Embryonic facial prominence (tissue), 1 donor: Measurements from ENCODE around the gene HOMER1.
A peak's percentile ranks its signal among the peaks of the same experiment; 100 is the strongest.
"Not testable (repeated sequence)": the region's sequence is repeated elsewhere in the genome, so short reads cannot be mapped to it uniquely, and the experiment has no call there.

Experiments
- DNase-seq: peaks from one replicate; pipeline ENCODE4 v3.0.0-alpha.2; 2016; ENCODE audit errors: extremely low spot score

The HOMER1 gene

GRCh38 chr5:79517601-79518000 lies 3.7 kb upstream of the HOMER1 start:
- no peak for DNase-seq

GRCh38 chr5:79516986-79517385 lies 3.1 kb upstream of the HOMER1 start:
- no peak for DNase-seq

DNA sequence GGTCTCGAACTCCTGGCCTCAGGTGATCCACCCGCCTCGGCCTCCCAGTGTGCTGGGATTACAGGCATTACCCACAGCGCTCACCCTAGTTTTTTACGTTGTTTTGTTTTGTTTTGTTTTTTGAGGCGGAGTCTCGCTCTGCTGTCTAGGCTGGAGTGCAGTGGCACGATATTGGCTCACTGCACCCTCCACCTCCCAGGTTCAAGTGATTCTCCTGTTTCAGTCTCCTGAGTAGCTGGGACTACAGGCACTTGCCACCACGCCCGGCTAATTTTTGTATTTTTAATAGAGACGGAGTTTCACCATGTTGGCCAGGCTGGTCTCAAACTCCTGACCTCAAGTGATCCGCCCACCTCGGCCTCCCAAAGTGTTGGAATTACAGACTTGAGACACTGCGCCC lies 2.4 kb upstream of the HOMER1 start:
- DNase-seq: not testable (repeated sequence)

DNA sequence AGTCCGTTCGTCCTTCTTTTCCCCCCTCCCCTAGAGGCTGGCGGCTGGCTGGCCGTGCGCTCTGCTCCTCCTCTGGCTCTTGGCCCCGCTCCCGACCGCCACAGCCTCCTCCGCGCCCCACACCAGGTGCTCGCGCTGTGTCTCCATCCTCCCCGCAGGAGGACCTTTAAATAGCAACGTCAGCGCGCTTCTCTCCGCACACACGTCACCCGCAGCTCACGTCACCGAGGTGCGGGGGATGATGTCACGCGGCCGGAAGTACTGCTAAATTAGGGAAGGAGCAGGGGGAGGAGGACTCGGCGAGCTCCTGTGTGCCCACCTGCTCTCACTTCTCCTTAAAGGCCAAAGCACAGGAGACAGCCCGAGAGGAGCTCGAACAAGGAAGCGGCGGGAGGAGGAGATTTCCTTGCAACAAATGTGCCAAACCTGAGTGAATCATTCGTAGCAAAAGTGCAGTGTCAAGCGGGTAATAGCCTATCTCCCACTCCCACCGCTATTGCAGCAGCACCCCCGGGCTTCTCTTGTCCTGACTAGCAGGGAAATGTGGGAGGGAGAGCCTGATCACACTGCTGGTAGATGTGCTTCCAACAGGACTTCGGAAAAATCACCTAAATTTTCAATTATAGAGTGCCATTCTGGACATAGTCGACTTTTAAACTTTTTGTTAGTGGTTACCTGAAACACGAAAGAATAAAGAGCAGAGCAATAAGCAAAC lies 614 bp upstream of the HOMER1 start:
- DNase-seq: peak; percentile 94

- DNase-seq: no peak
These were observed 628 bp downstream of the HOMER1 start for GRCh38 chr5:79513308-79513703.

DNA sequence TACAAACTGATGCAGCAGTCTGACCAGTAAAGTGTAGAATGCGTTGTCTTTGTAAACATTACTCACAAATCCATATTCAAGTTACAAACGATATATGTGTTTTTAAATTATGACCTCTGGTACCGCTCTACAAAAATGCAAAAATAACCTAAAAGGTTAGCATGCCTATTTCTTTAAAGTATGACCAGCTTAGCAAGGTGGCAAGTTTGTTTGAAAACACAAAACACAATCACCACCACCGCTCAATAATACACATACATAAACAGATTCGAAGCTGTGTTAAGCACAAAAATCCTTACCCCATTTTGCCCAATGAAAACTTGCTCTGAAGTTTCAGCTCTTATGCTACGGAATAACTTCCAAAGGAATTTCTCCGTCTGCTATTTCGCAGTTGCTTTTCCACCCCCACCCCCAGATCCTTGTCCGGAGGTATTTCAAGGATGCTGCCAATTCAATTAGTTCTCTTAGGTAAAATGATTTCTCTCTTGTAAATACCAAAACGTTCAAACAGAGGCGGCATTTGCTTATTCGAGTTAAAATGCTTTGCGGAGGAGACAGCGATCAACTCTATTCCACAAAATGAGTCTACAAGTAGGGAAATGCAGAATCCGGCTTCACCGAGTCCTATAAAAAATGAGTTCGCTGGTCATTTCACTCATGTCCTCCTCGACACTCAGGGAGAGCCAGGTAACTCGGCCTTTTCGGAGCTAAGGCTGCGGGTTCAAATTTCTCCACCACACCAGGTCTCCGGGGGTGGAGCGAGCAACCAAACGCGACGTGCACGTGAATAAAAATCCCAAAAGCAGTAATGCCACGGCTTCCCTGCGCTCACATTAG lies 1.2 kb downstream of the HOMER1 start:
- no peak for DNase-seq

DNA sequence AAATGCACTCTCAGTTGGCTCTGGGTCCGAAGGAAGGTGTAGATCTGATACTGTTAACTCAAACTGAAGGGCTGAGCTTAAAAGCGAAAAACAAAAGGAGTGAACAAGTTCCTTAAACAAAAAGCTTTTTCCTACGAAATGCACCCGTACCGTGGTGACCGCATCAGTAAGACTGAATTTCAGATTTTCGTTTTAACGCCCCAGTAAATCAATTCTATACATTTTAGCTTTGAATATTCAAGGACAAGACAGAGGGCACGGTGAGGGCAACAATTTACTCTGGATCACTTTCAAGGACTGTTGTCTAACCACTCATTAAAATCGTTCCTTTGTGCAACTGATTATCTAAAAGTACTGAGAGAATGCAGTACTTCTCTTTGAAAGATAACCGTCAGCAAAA lies 1.9 kb downstream of the HOMER1 start:
- DNase-seq: no peak

GRCh38 chr5:79510638-79511037 lies 3.3 kb downstream of the HOMER1 start:
- no peak for DNase-seq

DNA sequence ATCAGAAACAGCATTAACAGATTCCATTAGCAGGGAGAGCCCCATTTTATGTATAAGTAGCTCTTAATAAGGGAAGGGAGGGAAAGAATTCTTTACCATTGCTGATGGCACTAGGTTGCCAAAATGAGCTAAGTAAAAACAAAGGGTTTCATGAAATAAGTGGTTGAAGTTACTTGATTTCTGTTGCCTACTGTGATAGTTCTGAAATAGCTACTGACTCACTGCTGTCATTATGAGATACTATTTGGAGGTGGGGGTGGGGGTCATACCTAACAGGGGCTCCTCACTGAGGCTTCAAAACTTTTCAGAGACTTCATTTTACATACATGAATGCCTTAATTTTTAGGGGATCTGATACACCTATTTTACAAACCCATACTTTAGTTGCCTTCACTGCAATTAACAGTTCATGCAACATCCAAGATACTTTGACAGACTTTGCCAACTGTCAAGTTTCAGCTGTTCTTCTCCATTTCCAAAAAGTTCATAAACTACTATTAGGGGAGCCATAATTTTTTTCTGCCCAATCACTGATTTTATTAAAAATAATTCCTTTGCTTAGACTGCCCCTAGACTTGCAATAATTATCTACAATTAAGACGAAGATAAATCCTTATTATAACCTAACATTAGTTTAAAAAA lies 4.6 kb downstream of the HOMER1 start:
- DNase-seq: no peak

- no peak for DNase-seq
These were observed 5.1 kb downstream of the HOMER1 start for GRCh38 chr5:79508794-79509193.

GRCh38 chr5:79508354-79508753 lies 5.6 kb downstream of the HOMER1 start:
- no peak for DNase-seq

GRCh38 chr5:79507251-79508205 lies 6.4 kb downstream of the HOMER1 start:
- no peak for DNase-seq

- no peak for DNase-seq
These were observed 8.8 kb downstream of the HOMER1 start for GRCh38 chr5:79505138-79505537.

DNA sequence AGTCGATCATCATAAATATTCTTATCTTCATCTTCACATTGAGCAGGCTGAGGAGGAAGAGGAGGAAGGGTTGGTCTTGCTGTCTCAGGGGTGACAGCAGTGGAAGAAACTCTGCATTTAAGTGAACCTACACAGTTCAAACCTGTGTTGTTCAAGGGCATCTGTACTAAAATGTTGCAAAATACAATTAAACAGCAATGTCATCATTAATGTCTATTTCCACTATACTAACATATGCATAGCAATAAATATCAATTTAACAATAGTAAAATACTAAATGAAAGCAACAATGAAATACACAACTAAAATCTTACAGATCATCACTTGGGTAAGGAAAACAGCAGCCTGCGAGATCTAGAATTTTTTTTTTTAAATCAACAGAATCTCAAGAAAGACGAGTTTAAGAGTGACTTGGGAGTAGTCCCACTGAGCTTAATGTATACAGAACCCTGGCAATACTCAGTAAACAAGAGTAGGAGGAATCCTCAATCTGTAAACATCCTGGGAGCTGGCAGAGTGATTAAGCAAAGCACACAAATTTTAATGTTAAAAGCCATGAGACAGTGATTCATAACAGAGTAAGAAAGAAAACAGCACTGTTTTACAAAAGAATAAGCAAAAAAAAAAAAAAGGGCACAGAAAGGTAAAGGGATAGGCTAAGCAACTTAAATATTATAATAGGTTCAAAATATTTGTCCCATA lies 10.0 kb downstream of the HOMER1 start:
- no peak for DNase-seq

DNA sequence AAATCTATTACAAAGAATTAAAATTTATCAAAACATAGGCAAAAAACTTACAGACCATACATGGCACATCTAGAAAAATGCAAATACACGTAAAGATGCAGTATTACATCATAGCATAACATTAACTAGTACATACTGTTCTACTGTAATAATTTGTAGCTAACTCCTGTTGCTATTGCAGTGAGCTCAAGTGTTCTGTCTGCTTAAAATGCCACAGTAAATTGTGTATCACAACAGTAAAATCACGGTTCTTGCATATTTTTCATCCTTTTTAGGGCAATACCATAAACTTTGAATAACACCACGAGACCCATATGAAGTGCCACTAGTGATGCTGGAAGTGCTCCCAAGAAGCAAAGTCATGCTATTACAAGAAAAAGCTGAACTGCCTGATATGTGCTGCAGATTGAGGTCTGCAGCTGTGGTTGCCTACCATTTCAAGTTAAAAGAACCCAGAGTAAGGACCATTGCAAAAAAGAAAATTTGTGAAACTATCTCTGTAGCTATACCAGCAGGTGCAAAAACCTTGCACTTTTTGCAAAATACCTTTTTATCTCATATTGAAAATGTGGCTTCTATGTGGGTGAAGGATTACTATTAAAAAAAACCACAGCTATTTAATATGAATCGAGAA lies 14.2 kb downstream of the HOMER1 start:
- DNase-seq: no peak

- no peak for DNase-seq
These were observed 18.6 kb downstream of the HOMER1 start for GRCh38 chr5:79495311-79495710.

DNA sequence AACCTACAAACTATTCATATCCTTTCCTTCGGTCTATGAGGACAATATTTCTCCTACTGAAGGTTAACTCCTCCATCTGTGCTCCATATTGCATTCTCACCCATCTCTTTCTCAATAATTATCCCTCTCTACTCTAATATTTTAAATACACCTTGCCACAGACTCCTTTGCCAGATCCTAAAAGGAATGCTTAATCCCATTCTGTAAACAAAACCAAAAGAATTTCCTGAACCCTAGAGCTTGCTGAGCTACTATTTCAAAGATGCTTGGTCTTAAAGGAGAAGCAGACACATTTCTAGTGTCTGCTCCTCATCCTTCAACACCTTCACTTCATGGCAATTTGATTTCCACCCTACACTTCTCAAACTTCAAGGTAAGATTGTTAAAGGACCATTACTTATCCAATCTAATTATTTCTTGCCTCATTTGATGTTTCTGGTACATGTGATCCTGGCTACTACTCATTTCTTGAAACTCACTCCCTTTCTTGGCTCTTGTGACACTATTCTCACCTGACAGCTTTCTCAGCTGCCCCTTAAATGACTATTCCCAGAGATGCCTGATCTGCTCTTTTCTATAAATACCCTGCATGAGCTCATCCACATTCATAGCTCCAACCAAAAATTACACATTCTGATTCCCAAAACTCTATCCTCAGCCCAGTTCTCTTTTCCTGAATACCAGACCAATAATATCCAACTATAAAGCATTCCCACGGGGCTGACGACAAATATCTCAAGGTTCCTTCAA lies 20.2 kb downstream of the HOMER1 start:
- DNase-seq: no peak

DNA sequence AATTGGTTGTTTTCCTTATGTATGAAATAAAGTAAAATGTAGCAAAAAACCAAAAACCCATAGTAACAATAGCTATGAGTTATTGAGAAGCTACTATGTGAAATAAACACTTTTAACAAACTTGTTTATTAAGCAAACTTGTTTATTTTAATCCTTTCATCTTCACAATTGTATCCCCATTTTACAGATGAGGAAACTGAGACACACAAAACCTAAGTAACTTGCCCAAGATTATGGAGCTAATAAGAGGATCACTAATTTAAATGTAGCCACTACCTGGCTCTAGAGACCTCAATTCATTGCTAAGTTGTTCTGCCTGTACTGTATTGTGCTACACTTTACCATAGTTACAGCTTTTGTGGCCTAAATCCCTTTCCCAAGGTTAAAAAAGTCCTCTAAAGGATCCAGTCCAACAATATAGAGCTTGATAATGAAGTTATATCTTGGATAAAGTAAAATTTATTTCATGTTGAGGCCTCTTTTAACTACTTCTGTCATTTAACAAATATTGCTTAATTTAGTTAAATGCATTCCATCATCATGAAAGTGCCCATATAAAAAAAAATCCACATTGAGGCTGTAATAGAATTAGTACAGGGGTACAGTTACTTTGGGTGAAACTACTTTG lies 22.1 kb downstream of the HOMER1 start:
- no peak for DNase-seq

DNA sequence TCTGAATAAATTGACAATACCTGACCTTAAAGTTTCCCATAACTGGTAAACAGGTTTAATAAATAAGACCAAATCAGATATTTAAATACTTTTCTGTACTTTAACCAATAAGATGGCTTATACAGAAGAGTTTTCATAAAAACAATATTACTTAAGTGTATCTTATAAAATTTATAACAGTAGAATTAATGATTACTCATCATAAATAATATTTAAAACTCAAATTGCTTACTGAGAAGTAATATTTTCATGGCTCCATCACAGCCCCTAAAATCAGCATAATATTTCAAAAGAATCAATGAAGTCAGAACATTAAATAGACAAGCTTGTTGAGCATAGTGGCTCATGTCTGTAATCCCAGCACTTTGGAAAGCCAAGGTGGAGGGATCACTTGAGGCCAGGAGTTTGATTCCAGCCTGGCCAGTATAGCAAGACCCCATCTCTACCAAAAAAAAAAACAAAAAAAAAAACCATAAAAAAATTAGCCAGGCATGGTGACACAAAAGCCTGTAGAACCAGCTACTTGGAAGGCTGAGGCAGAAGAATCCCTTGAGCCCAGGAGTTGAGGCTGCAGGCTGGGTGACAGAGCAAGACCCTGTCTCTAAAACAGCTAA lies 23.5 kb downstream of the HOMER1 start:
- no peak for DNase-seq
